ENCODE measurements around the gene RNF114. TPM values are rescaled to one million over a fixed set of nuclear protein-coding genes. Genes with fewer than 3 reads are reported as not detected.
"Not testable (repeated sequence)": the region's sequence is repeated elsewhere in the genome, so short reads cannot be mapped to it uniquely, and the experiment has no call there.

RNF114 gene
- total and polyA plus RNA-seq, 2 experiments from 2014 or later, result 53.0 to 158 TPM

DNA sequence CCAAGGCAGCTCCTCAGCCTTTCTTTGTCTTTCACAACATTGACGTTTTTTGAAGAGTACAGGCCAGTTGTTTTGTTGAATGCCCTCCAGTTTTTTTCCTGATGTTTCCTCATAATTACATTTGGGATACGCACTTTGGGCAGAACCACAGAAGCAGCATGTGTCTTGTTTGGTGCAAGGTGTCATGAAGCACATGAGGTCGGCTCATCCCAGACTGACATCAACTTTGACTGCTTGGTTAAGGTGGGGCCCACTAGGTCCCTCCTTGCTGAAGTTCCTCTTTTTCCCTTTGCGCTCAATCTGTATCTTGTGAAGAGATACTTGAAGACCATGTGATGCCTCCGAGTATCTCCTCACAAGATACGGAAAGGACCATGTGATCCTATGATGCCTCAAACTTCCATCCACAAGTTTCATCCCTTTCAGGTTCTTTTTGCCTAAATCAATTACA lies 57.1 kb downstream of the RNF114 start:
- H3K4me3 ChIP-seq, result no peak overlapping the region
- H3K27me3 ChIP-seq, result no peaks in the 10 kb centered on the region
- DNase-seq (ENCODE audit: low read depth in 1 of 2, low spot score in 1 of 2), result no peak
- H3K27ac ChIP-seq, result no peak overlapping the region
- TF ChIP-seq, protein P1, sequence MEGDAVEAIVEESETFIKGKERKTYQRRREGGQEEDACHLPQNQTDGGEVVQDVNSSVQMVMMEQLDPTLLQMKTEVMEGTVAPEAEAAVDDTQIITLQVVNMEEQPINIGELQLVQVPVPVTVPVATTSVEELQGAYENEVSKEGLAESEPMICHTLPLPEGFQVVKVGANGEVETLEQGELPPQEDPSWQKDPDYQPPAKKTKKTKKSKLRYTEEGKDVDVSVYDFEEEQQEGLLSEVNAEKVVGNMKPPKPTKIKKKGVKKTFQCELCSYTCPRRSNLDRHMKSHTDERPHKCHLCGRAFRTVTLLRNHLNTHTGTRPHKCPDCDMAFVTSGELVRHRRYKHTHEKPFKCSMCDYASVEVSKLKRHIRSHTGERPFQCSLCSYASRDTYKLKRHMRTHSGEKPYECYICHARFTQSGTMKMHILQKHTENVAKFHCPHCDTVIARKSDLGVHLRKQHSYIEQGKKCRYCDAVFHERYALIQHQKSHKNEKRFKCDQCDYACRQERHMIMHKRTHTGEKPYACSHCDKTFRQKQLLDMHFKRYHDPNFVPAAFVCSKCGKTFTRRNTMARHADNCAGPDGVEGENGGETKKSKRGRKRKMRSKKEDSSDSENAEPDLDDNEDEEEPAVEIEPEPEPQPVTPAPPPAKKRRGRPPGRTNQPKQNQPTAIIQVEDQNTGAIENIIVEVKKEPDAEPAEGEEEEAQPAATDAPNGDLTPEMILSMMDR (IDR thresholded peaks at IDR 0.05; ENCODE audit: low read depth, low read length), result no peak
- H3K36me3 ChIP-seq, result no peaks in the 10 kb centered on the region
- no peaks in the 10 kb centered on the region for H3K9me3 ChIP-seq (ENCODE audit: low read depth)
- H3K4me1 ChIP-seq (ENCODE audit: low read depth), result peaks cover 12% of the 10 kb centered on the region

DNA sequence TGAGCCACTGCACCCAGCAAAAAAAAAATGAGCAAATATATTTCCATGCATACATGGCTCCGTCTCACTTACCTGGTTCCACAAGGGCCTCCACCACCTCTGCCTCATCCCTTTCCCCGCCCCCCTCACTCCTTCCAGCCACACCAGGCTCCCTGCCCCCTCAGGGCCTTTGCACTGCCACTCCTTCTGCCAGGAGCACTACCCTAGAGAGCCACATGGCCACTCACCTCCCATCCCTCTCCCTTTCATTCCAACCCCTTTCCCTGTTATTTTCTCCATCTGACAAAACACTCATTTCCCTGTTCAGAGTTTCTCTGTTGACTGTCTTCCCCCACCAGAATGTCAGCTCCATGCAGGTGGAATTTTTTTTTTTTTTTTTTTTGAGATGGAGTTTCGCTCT lies 59.4 kb downstream of the RNF114 start:
- Histone ChIP-seq H3K9me3 (ENCODE audit: low read depth) (no peaks in the 10 kb centered on the region), H3K27me3 (no peaks in the 10 kb centered on the region), H3K27ac (no peak overlapping the region), H3K4me3 (no peak overlapping the region), H3K36me3 (no peaks in the 10 kb centered on the region), H3K4me1 (ENCODE audit: low read depth) (no peaks in the 10 kb centered on the region)
- DNase-seq (ENCODE audit: low read depth in 1 of 2, low spot score in 1 of 2), result no peak
- TF ChIP-seq, protein P1 (IDR thresholded peaks at IDR 0.05; ENCODE audit: low read depth, low read length), result no peak

DNA sequence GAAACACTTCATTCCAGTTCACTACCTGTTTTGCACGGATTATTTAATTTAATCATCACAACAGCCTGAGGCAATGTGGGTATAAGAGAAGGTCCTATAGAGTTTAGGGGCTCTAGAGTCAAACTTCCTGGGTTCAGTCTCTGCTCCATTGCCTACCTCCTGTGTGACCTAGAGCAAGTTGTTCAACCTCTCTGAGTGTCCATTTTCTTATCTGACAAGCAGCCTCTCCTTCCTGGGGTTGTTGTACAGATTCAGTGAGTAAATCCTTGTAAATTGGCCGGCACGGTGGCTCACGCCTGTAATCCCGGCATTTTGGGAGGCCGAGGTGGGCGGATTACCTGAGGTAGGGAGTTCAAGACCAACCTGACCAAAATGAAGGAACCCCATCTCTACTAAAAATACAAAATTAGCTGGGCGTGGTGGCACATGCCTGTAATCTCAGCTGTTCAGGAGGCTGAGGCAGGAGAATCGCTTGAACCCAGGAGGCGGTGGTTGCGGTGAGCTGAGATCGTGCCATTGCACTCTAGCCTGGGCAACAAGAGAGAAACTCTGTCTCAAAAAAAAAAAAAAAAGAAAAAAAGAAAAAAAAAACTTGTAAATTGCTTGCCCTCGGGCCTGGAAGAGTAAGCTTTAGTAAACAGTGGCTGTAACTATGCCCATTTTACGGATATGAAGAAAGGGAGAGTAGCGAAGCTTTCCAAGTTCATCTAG lies 62.4 kb downstream of the RNF114 start:
- not testable (repeated sequence) for H3K27ac ChIP-seq; H3K4me3 ChIP-seq; DNase-seq (ENCODE audit: low read depth in 1 of 2, low spot score in 1 of 2); H3K36me3 ChIP-seq; H3K27me3 ChIP-seq; H3K9me3 ChIP-seq (ENCODE audit: low read depth); H3K4me1 ChIP-seq (ENCODE audit: low read depth)

DNA sequence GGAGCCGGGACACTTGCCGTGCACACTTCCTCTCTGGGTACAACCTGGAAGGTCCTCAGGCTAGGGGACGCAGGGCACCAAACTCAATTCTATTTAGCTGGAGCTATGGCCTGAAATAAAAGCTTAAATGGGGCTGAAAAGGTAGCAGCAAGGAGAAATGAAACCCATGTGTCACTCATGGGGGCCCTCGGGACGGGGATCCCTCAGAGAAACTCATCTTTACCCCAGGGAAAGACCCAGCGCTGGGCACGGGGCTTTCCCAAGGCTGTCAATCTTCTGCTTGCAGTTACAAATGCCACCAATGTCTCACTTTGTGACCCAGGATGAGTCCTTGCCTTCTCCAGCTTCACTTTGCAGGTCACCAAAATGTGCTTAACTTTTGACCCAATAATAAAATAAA lies 63.1 kb downstream of the RNF114 start:
- H3K4me3 ChIP-seq, result no peak overlapping the region
- no peak for DNase-seq (ENCODE audit: low read depth in 1 of 2, low spot score in 1 of 2)
- TF ChIP-seq, protein P1 (IDR thresholded peaks at IDR 0.05; ENCODE audit: low read depth, low read length), result no peak
- no peak overlapping the region for H3K27ac ChIP-seq
- no peaks in the 10 kb centered on the region for H3K4me1 ChIP-seq (ENCODE audit: low read depth)
- no peaks in the 10 kb centered on the region for H3K27me3 ChIP-seq
- no peaks in the 10 kb centered on the region for H3K36me3 ChIP-seq
- H3K9me3 ChIP-seq (ENCODE audit: low read depth), result no peaks in the 10 kb centered on the region

DNA sequence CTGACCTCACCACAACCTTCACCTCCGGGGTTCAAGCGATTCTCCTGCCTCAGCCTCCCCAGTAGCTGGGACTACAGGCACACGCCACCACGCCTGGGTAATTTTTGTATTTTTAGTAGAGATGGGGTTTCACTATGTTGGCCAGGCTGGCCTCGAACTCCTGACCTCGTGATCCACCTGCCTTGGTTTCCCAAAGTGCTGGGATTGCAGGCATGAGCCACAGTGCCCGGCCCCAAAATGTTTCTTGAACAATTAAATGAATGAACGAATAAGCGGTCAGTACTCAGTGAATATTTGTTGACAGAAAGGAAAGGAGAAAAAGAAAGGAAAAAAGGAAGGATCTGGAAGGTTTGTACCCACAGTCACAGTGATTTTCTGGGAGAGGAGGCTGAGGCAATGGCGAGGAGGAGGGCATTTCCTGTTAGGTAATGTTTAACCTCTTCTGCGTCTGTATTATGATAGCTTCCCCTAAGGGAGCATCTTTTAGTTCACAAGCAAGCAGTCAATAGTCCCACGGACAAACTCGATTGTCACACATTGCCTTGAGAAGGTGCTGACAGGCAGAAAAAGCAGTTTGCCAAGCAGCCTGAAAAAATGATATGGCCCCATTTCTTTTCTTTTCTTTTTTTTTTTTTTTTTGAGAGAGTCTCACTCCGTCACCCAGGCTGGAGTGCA lies 64.5 kb downstream of the RNF114 start:
- H3K4me3 ChIP-seq; H3K27me3 ChIP-seq; H3K9me3 ChIP-seq (ENCODE audit: low read depth); H3K27ac ChIP-seq; H3K4me1 ChIP-seq (ENCODE audit: low read depth); H3K36me3 ChIP-seq: not testable (repeated sequence)
- peak in 1 of 2 donors; percentile 58 for DNase-seq (ENCODE audit: low read depth in 1 of 2, low spot score in 1 of 2)

DNA sequence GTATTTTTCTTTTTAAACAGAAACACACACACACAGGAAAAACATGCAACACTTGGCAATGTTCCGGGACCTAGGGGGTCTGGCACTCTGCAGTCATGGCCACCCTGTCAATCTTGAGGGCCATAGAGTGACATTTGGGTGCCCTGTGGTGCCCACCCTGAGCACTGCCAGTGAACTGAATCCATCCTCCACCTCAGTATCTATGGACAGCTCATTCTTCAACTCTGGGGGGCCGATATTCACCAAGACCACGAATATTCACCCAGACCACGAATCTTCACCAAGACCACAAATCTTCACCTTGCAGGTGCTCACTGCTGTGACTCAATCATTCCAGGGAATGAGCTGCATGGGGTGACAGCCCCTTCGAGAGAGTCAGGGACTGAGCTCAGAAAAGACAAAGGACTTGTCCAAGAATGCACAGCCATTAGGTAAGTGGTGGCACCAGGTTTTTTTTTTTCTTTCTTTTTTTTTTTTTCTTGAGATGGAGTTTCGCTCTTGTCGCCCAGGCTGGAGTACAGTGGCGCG lies 65.7 kb downstream of the RNF114 start:
- DNase-seq (ENCODE audit: low read depth in 1 of 2, low spot score in 1 of 2), result no peak

More for the DNA sequence above, 65.7 kb downstream of the RNF114 start:
- Histone ChIP-seq H3K4me1 (ENCODE audit: low read depth) (no peaks in the 10 kb centered on the region), H3K27ac (no peak overlapping the region), H3K27me3 (no peaks in the 10 kb centered on the region), H3K4me3 (no peak overlapping the region), H3K36me3 (no peaks in the 10 kb centered on the region), H3K9me3 (ENCODE audit: low read depth) (no peaks in the 10 kb centered on the region)
- TF ChIP-seq, protein P1 (IDR thresholded peaks at IDR 0.05; ENCODE audit: low read depth, low read length), result no peak
